ENCODE measurements around the gene PAPPA2.
"Not testable (repeated sequence)": the region's sequence is repeated elsewhere in the genome, so short reads cannot be mapped to it uniquely, and the experiment has no call there.

Gene PAPPA2

DNA sequence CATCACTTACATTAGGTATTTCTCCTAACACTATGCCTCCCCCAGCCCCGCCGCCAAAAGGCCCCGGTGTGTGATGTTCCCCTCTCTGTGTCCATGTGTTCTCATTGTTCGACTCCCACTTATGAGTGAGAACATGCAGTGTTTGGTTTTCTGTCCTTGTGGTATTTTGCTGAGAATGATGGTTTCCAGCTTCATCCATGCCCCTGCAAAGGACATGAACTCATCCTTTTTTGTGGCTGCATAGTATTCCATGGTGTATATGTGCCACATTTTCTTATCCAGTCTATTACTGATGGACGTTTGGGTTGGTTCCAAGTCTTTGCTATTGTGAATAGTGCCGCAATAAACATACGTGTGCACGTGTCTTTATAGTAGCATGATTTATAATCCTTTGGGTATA is 293.8 kb downstream of the PAPPA2 start:
- DNase-seq (ENCODE audit: low read depth in 2 of 2, low spot score in 1 of 2) = not testable (repeated sequence)

DNA sequence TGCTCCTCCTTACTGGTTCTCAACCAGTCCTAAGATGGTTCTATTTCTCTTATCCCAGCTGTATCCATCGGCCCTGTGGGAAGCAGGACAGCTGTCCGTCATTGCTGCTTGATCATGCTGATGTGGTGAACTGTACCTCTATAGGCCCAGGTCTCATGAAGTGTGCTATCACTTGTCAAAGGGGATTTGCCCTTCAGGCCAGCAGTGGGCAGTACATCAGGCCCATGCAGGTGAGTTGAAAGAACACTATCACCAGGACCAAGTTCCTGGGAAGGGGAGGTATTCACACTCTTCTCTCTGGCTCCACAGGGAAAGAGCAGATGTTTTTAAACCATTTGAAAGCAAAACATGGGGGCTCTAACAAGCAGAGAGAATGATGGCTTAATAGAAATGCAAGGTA is 302.6 kb downstream of the PAPPA2 start:
- DNase-seq (ENCODE audit: low read depth in 2 of 2, low spot score in 1 of 2) = no peak

DNA sequence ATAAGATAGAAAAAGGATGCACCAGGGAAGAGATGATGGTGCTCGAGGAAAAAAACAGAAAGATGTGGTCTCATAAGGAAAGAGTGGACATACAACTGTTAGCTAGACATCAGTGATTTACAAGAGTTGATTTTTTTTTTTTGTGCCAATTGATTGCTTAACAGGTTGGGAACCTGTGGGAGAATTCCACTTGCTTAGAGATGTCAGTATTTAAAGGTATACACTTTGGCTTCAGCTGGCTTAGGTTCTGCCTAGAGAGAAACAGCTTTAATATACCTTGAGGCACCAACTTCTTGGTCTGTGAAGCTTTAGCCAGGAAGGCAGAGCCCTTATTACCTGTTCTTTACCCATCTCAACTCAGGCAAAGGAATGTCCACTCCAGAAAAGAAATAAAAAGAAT is 303.8 kb downstream of the PAPPA2 start:
- DNase-seq (ENCODE audit: low read depth in 2 of 2, low spot score in 1 of 2) = no peak

DNA sequence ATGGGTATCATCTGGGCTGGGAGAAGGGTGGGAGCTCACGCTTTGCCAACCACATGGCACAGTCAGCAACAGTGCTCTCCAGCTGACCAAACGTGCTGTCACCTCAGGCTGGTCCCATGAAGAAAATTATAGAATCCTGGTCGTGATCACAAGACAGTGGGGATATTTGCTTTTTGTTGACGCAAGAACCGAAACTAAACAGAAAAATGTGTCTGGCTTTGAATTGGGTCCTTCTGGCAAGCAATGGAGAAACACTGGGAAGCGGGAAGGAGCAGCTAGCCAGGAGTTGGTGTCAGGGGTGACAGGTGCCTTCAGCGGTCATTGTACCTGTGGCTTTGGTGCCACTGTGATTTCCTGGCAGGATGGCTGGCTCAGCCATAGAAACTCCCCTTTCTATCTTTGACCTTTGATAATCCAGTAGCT is 304.8 kb downstream of the PAPPA2 start:
- no peak for DNase-seq (ENCODE audit: low read depth in 2 of 2, low spot score in 1 of 2)

DNA sequence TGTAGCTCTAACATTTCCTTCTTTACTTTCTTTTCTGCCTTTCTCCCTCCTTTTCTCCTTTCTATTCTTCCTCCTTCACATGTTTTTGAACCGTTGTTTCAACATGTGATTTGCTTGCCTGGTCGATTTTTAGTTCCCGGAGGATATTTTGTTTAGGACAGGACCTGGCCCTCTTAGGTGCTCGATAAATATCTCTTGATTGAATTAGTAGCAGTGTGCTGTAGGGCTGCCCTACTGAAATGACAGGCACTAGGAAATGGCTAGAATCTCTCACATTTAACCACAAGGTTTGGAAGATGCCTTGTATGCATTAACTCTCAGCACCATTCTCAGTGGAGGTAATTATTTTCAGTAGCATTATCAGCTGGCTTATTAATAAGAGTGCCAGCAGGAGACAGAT is 305.6 kb downstream of the PAPPA2 start:
- DNase-seq (ENCODE audit: low read depth in 2 of 2, low spot score in 1 of 2) = no peak

DNA sequence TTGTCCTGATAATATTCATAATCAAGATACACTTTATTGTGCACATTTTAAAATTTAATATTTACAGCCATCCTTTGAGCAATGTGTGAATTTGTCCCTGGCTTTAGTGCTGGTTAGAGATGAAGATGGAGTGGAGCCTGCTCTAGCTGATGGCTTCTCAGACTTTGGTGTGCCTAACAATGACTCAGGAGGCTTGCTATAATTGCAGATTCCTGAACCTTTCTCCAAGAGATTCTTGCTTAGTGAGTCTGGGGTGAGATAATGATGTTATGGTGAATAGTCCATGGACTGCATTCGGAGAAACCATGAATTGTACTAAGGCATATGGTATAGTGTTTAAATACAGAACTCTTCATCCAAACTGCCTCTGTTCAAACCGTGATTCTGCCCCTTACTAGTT is 307.1 kb downstream of the PAPPA2 start:
- no peak for DNase-seq (ENCODE audit: low read depth in 2 of 2, low spot score in 1 of 2)

DNA sequence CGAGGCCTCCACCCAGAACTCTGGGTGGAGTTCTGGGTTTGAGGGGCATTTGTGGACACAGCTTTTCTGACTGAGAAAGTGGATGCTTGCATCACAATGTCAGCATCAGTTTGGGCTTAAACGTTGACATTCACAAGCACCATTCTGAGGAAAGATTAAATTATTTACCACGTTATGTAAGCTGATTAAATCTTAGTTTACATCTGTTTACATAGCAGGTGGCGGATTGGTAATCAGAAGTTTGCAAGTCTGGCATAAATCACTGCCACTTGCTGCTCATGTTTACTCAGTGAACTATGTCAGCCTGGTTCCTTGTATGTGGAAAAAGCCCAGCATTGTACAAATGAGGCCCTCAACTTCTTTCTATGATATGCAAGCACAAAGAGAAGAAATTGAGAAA is 310.1 kb downstream of the PAPPA2 start:
- no peak for DNase-seq (ENCODE audit: low read depth in 2 of 2, low spot score in 1 of 2)

DNA sequence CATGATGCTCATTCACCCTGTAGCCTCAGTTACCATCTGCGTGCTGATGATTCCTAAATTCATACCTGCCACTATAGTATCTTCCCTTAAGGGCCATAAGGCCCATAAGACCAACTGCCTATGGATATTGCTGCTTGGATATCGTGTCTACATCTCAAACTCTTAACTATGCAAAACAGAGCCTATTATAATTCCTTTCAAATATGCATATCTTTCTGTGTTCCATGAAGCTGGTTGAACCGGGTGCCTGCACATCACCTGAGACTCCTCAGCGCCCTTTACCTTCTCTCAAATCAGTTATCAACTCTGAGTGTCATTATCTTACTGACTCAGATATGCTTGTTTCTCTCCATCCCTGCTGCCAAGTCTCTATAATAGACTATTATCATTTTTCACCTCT is 311.2 kb downstream of the PAPPA2 start:
- DNase-seq (ENCODE audit: low read depth in 2 of 2, low spot score in 1 of 2) = no peak

DNA sequence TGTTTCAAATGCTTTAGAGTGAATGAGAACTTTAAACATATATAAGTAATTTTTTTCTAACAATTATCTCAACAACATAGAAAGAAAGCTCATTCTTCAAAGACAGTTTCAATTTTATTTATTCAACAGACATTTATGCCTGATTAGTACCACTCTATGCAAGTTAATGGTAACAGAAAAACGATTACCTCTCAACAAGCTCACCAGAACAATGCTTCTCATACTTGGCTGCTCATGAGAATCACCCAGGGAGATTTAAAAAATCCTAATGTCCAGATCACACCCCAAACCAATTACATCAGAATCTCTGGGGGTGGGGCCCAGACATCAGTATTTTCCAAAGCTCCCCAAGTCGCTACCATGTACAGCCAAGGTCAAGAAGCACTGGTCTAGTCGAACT is 312.4 kb downstream of the PAPPA2 start:
- DNase-seq (ENCODE audit: low read depth in 2 of 2, low spot score in 1 of 2) = no peak

DNA sequence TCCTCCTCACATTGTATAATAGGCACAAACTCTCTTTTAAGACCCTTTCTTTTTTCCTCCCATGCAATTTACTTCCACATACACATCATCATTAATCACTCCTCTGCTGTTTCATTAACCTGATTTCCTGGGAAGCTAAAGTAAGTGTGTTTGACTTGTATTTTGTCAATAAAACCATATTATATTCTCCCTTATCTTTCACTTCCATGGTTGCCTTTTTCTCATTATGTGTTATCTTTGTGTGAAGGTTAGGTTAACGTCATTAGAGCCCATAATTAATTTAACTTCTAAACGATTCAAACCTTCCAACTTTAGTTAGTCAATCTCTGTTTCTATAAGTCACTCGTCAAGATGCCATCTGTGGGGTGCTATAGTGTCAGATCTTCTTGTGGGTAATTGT is 313.0 kb downstream of the PAPPA2 start:
- DNase-seq (ENCODE audit: low read depth in 2 of 2, low spot score in 1 of 2) = no peak

DNA sequence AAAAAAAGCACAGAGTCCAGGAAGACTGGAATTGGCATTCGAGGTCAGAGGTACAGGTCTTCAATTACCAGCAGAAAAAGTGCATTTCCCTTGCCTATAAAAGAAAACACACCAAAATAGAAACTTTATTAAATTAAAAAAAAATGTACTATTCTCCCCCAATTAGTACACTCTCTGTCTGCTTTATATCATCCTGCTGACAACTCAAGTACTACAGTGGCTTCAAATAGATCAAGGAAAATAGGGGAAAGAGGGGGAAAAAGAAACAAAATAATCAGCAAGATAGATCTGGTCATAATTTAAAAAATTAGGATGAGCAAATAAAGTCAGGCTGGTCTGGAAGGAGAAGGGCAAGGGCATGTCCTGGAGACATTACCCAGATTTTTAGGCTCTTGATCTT is 315.1 kb downstream of the PAPPA2 start:
- no peak for DNase-seq (ENCODE audit: low read depth in 2 of 2, low spot score in 1 of 2)

DNA sequence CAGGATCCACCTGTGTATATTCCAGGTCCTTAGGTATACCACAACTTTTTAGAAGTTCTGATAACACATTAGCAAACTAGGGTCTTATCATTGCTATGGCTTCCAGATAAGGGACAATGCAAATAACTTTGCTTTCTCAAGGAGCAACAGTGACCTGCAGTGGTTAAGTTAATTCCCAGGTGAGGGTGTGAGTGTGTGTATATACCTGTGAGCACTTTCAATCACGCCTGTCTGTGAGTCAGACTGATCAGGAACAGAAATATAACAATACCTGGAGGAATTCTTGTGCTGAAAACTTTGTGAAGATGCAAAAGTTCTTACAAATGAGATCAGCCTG is 317.0 kb downstream of the PAPPA2 start:
- DNase-seq (ENCODE audit: low read depth in 2 of 2, low spot score in 1 of 2) = no peak

DNA sequence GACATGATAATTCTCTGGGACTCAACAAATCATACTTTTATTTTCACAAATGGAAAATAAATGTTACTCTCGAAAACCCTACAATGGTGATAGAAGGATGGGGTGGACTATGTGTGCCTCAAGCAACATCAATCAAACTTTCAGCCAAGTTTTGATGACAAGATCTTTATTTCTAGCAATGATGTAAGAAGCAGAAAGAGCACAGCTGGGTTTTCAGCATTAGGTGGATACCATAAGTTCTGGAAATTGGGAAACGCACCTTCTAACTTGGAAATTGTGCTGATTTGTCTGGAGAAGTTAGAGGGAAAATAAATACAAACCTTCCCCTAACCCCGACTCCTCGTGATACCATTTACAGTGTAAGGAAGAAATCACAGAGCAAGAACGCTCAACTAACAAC is 320.3 kb downstream of the PAPPA2 start:
- no peak for DNase-seq (ENCODE audit: low read depth in 2 of 2, low spot score in 1 of 2)

DNA sequence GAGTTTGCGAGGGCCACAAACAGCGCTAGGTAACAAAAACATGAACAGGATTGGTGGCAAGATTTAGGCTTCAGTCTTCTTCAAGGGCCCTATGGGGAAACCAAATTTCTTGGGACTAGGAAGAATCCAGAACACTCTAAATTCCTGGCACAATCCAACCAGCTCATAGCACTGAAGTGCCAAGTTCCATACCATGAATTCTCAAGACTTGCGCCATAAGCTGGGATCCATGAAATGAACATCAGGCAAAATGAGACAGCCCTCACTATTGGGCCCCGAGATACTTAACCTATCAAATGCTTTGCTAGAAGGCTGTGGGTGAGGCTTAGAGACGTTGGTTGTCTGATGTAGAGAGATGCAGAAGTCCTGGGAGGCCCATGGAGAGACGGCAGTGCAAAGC is 322.1 kb downstream of the PAPPA2 start:
- DNase-seq (ENCODE audit: low read depth in 2 of 2, low spot score in 1 of 2) = no peak

DNA sequence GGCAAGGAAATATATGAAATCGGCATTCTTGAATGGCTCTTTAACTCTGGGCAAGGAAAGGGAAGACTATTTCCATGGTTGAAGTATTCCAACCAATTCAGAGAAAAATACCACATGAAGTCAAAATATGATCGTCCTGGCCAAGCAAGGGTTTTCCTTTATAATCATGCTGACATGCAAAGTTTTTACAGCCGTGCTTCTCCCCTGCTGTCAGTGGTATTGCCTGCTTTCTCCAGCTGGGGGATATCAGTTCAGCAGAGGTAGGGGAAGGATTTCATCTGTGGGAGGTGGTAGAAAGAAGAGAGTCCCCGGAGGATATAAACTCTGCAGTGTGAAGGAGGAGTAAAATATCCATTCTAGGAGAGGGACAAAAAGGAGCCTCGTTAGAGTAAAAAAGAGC is 322.8 kb downstream of the PAPPA2 start:
- DNase-seq (ENCODE audit: low read depth in 2 of 2, low spot score in 1 of 2) = no peak

DNA sequence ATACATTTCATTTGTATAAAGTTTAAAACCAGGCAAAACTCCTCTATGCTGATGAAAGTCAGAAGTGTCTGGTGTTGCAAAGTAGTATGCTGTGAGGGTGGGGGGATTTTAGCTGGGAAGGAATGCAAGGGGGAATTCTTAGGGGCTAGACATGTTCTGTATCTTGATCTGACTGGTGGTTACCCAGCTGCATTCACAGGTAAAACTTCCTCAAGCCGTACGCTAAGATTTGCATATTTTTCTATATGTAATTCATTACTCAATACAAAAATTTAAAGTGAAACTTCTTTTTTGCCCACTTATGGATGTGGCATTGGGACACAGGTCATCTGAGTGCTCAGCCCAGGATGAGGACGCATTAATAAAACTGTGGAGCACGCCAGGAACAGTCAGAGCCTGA is 323.3 kb downstream of the PAPPA2 start:
- DNase-seq (ENCODE audit: low read depth in 2 of 2, low spot score in 1 of 2) = no peak

DNA sequence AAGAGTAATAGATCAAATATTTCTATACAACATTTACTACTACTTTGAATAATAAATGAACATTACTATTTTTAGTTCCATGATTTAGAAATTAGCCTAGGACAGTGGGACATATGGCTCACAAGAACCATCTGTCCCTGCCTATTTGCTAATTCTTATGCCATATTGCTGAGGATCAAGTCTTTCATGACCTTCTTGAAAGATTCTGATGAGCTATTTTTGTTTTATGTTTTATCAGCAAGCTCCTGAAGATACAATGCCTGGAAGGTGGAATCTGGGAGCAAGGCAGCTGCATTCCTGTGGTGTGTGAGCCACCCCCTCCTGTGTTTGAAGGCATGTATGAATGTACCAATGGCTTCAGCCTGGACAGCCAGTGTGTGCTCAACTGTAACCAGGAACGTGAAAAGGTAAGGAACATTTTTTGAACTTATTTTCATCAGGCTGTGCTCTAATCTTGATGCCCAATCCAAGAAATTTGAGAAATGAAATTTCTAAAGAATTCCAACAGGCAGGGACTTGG is 326.7 kb downstream of the PAPPA2 start:
- DNase-seq (ENCODE audit: low read depth in 2 of 2, low spot score in 1 of 2) = no peak

DNA sequence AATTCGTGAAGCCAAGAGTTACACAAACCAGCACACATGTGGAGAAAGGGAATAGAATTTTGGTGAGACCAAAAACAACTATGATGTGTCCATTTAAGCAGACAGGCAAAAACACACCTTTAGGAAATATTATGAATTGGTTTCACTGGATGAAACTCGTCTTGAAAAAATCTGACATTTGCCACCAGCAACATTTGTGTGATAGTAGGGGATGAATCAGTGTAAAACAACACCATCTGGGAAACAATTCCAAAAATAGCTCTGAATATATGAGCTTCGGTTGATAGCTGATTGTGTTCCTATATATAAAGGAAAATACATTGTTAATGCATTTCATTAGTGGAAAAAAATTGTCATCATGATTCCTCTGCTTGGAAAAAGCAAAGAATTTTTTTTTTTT is 327.8 kb downstream of the PAPPA2 start:
- DNase-seq (ENCODE audit: low read depth in 2 of 2, low spot score in 1 of 2) = no peak

DNA sequence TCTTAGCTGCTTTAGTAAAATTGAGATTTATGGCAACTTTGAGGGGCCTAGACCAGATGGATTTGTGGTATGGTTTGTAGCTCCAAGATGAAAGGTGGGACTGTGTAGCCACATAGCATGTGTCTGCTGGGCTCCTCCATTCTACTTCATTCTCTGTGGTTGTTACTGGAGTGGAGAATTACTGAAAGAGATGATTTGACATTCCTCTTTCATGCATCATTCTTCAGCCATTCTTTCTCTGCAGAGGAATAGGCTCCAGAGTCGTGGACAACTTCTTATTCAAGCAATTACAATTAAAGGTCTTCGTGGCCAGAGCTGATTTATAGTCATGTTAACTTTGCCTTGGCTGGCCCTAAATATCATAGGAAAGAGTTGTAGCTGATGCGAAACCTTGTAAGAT is 328.9 kb downstream of the PAPPA2 start:
- no peak for DNase-seq (ENCODE audit: low read depth in 2 of 2, low spot score in 1 of 2)

DNA sequence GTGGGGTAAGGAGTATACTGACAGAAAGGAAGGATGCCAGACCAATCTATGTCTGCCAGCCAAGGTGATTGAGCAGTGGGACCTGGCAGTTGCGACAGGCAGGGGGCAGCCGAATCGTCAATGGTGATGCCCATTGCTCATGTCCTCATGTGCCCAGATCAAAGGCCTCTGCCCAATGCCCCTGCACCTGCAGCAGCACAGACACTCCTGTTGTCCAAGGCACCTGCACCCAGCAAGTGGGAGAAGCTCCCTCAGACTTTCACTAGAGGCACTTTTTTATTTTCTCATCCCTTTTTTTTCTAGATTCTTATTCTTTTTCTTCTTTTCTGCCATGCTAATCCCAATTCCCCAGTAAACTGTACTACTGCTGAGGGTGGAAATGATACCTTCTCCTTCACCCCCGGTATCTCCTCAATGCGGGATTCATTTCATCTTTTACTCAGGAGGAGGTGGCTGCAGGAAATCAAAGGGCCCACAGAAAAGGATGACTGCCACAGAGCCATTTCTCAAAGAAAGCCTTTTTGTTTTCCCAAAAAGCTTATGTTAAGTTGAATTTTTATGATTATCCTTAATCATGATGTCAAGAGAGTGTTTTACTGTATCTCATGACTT is 332.0 kb downstream of the PAPPA2 start:
- no peak for DNase-seq (ENCODE audit: low read depth in 2 of 2, low spot score in 1 of 2)

DNA sequence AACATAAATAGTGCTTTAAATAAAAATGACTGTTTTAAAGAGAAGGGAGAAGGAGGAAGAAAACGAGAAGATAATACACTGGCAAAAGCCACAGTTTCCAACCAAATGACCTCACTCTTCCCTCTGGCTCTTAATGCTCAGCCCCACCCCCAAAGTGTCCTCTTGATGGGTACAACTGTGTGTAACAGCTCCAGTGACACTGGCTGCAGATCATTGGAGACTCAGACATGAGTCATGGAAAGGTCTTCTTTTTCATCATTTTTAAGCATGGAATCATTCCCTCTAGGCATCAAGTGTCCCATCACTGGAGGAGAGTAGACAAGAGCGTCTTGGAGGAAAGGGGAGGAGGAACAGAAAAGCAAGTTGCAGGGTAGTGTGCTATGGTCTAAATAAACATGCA is 333.0 kb downstream of the PAPPA2 start:
- no peak for DNase-seq (ENCODE audit: low read depth in 2 of 2, low spot score in 1 of 2)

DNA sequence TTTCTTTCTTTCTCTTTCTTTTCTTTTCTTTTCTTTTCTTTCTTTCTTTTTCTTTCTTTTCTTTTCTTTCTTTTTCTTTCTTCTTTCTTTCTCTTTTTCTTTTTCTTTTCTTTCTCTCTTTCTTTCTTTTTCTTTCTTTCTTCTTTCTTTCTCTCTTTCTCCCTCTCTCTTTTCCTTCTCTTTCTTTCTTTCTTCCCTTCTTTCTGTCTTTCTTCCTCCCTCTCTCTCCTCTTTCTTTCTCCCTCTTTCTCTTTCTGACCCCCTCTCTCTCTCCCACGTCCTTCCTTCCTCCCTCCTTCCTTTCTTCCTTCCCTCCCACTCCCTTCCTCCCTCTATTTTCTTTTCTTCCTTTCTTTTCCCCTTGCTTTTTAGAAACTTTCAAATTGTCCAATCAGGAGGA is 333.6 kb downstream of the PAPPA2 start:
- no peak for DNase-seq (ENCODE audit: low read depth in 2 of 2, low spot score in 1 of 2)

DNA sequence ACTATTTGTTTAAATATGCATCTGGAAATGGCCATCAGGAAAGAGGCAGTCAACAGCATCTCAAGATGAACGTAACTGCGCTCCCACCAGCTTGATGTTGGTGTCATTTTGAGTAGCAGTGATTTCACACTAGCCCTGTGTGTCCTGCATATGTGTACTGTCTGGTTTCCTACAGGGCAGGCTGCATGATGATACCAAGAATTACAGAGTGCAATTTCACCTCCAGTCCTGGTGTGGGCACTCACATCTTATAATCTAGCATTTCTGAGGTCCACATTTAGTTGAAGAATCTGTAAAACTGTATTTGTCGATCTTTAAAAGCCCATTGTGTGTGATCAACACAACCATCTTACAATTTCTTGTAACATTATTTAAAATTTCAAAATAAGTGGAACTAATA is 336.4 kb downstream of the PAPPA2 start:
- DNase-seq (ENCODE audit: low read depth in 2 of 2, low spot score in 1 of 2) = no peak

DNA sequence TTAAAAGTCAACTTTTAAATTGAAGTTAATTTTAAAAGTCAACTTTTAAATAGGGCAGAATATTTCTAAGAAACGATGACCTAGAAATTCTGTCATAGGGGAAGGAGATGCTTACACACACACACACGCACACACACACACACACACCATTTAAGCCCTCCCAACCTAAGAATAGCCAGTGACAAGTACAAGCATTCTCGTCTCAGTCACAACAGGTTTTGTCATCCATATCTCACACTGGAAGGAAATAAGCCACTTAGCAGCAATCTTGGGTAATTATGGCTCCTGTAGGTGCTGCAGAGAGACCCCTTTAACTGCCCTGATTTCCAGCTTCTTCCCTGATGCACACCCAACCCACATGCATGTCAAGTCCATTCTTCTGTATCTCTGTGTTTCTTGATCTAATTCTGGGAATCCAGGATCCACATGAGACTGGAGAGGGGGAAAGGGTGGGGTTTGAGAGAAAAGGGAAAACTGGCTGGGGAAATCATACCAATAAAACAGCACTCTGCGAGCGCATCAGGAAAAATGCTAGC is 338.1 kb downstream of the PAPPA2 start:
- no peak for DNase-seq (ENCODE audit: low read depth in 2 of 2, low spot score in 1 of 2)
